NCI-H82 (cell line): Measurements from ENCODE around the gene LZTS3.
A peak's percentile ranks its signal among the peaks of the same experiment; 100 is the strongest.
"Not testable (repeated sequence)": the region's sequence is repeated elsewhere in the genome, so short reads cannot be mapped to it uniquely, and the experiment has no call there.

Experiments used
- DNase-seq: peaks from one replicate; lab custom pipeline; 2025; lab: John Stamatoyannopoulos, UW

The LZTS3 gene

GRCh38 chr20:3172933-3173609 lies at the start of gene LZTS3:
TSS of gene LZTS3 (minus strand) at chr20:3173549. CDS start at chr20:3167163, 6,386 bp downstream.
- DNase-seq = peak; percentile 84

GRCh38 chr20:3221398-3222226 lies 48.3 kb upstream of the LZTS3 start:
- no peak for DNase-seq

- peak; percentile 72 for DNase-seq
Observed at GRCh38 chr20:3218307-3218988, 45.1 kb upstream of the LZTS3 start.

- not testable (repeated sequence) for DNase-seq
Observed at GRCh38 chr20:3215359-3215917, 42.1 kb upstream of the LZTS3 start.

GRCh38 chr20:3213226-3213625 lies 39.9 kb upstream of the LZTS3 start:
- no peak for DNase-seq

- no peak for DNase-seq
Observed at GRCh38 chr20:3210346-3210745, 37.0 kb upstream of the LZTS3 start.

- no peak for DNase-seq
Observed at GRCh38 chr20:3209946-3210317, 36.6 kb upstream of the LZTS3 start.

GRCh38 chr20:3209257-3209945 lies 36.1 kb upstream of the LZTS3 start, which contains the start of gene ITPA:
TSS of gene ITPA (plus strand) at chr20:3209498. CDS start at chr20:3209552, 54 bp downstream.
- peak; percentile 71 for DNase-seq

- DNase-seq = no peak
Observed at GRCh38 chr20:3208786-3209256, 35.5 kb upstream of the LZTS3 start.

GRCh38 chr20:3204124-3204794 lies 30.9 kb upstream of the LZTS3 start, which contains the start of gene DDRGK1:
TSS of gene DDRGK1 (minus strand) at chr20:3204682. CDS start at chr20:3204627, 55 bp downstream.
- DNase-seq = peak; percentile 91

- DNase-seq = peak; percentile 69
Observed at GRCh38 chr20:3203315-3204123, 30.2 kb upstream of the LZTS3 start.

- no peak for DNase-seq
Observed at GRCh38 chr20:3202965-3203314, 29.6 kb upstream of the LZTS3 start.

GRCh38 chr20:3199976-3200755 lies 26.8 kb upstream of the LZTS3 start:
- DNase-seq = no peak

- no peak for DNase-seq
Observed at GRCh38 chr20:3199206-3199605, 25.9 kb upstream of the LZTS3 start.

GRCh38 chr20:3195590-3196237 lies 22.4 kb upstream of the LZTS3 start:
- DNase-seq = no peak

- no peak for DNase-seq
Observed at GRCh38 chr20:3194617-3195280, 21.4 kb upstream of the LZTS3 start.

GRCh38 chr20:3193806-3194616 lies 20.7 kb upstream of the LZTS3 start:
- no peak for DNase-seq
